SK-N-SH (cell line): Measurements from ENCODE around the gene CCDC183.

Source experiments
- CHD2 ChIP-seq: fragments of 150-350 bp; IDR thresholded peaks from 2 replicates; pipeline ENCODE4 v1.6.1; 2018; ENCODE audit warnings: low read length; ENCODE audit not compliant: partially characterized antibody
- CTCF ChIP-seq: fragments of 200-600 bp; sonication (generic); IDR thresholded peaks from 2 replicates; pipeline ENCODE4 v1.6.1; 2017; ENCODE audit warnings: antibody characterized with exemption, mild to moderate bottlenecking, moderate library complexity
- EP300 ChIP-seq, 2 experiments: IDR thresholded peaks; 2 replicates each; pipeline versions ENCODE4 v1.4.0 to v1.6.1; 2012; ENCODE audit warnings: borderline replicate concordance in 1 of 2, low read depth in 1 of 2, low read length in 1 of 2
- FOXM1 ChIP-seq: IDR thresholded peaks from 2 replicates; pipeline ENCODE4 v1.4.0; 2012; ENCODE audit warnings: low read depth, mild to moderate bottlenecking
- IRF3 ChIP-seq: fragments of 150-350 bp; IDR thresholded peaks from 2 replicates; pipeline ENCODE4 v1.6.1; 2016; ENCODE audit warnings: mild to moderate bottlenecking, low read depth, low read length
- MAX ChIP-seq: IDR thresholded peaks from 2 replicates; pipeline ENCODE4 v1.4.0; 2012; ENCODE audit warnings: low read depth
- NRF1 ChIP-seq: IDR thresholded peaks from 2 replicates; pipeline ENCODE4 v1.6.1; 2012; ENCODE audit warnings: low read depth, mild to moderate bottlenecking, low read length
- POLR2AphosphoS5 ChIP-seq: IDR thresholded peaks from 2 replicates; pipeline ENCODE4 v1.6.1; 2012; ENCODE audit warnings: low read depth, low read length
- REST ChIP-seq: IDR thresholded peaks from 2 replicates; pipeline ENCODE4 v1.6.1; 2012; ENCODE audit warnings: mild to moderate bottlenecking, low read depth, low read length, moderate library complexity
- SIN3A ChIP-seq: IDR thresholded peaks from 2 replicates; pipeline ENCODE4 v1.6.1; 2012; ENCODE audit warnings: low read depth, mild to moderate bottlenecking, low read length, moderate library complexity, borderline replicate concordance
- TAF1 ChIP-seq: IDR thresholded peaks from 2 replicates; pipeline ENCODE4 v1.6.1; 2012; ENCODE audit warnings: low read depth, mild to moderate bottlenecking, low read length, moderate library complexity, borderline replicate concordance
- TCF12 ChIP-seq: IDR thresholded peaks from 2 replicates; pipeline ENCODE4 v1.4.0; 2012
- USF2 ChIP-seq: fragments of 150-350 bp; IDR thresholded peaks from 2 replicates; pipeline ENCODE4 v1.6.1; 2017; ENCODE audit warnings: antibody characterized with exemption, low read length, low read depth, borderline replicate concordance
- YY1 ChIP-seq: IDR thresholded peaks from 2 replicates; pipeline ENCODE4 v1.4.0; 2012; ENCODE audit warnings: low read depth, mild to moderate bottlenecking

- TF ChIP-seq CTCF (no peak), REST (no peak), EP300 (IDR thresholded peaks at IDR 0.05; ENCODE audit: borderline replicate concordance in 1 of 2, low read depth in 1 of 2, low read length in 1 of 2) (no peak), POLR2AphosphoS5 (no peak), MAX (no peak), USF2 (no peak), NRF1 (no peak), YY1 (no peak), FOXM1 (no peak), CHD2 (no peak), SIN3A (no peak), TCF12 (no peak), IRF3 (no peak), TAF1 (no peak)
Observed at GRCh38 chr9:136765041-136765440, 31.1 kb upstream of the CCDC183 start.
